Measurements from ENCODE around the gene SLC24A3.

Gene SLC24A3

DNA sequence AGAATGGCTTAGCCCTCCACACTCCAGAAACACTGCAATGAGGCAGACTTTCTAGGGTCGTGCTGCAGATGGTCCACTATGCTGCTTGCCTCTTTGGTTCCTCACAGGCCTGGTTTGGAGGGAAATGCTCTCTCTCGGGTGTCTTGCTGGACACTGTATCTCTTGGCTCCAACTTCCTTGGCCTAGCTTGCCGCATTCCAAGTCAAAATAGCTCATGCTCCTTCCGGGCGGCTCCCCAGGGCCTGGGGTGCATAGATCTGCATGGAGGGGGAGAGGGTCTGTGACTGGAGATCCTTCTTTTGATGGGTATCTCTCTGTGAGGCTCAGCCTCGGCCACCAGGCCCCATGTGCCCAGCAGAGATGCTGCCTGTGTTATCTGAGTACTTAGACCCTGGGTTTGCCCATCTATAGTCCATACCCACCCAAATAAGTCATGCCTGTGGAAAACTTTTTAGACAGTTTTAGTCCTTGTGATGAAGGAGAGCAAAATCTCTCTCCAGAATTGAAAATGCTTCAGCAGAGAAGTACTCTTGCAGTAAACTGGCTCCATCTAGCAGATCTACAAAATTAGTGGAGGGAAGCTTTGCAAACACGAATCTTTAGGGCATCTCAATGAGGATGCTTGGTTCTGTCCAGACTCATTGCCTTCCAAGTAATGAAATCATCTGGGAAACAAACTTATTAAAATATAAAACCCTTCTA lies 281.5 kb downstream of the SLC24A3 start:
- no peak for DNase-seq (ENCODE audit: low read depth in 4 of 4, low spot score in 1 of 4)

DNA sequence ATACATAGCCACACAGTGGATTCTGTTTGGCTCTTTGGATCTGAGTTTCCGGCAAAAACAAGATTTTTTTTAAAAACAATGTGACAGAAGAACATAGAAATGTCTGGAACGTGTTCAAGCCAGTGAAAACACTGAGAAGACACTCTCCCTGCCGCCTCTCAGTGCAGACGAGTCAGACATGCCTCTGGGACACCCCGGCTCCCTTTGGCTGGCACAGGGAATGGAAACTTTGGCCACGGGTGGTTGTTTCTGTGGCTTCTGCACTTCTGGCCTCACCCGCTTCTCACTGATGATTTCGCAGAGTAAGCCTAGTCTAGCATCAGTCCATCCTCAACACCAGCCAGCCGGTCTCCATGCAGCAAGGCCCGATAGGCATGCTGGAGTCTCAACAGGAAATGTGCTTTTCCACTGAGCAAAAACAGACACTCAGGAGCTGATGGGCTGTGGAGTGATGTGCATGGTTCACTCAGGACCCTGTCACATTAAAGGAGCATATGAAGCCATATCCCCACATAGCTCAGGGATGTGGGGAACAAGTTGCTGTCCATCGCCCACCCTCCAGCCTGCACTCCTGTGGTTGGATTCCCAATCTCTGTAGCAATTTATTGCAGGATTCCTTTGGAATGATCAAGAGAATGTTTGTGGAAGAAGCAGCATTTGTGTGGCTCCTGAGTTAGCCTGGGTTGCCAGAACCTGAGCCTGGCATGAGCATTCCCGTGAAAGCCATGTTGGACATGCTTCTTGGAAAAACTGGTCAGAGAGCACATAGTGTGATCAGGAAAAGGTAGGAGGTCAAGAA lies 283.7 kb downstream of the SLC24A3 start:
- no peak for DNase-seq (ENCODE audit: low read depth in 4 of 4, low spot score in 1 of 4)

DNA sequence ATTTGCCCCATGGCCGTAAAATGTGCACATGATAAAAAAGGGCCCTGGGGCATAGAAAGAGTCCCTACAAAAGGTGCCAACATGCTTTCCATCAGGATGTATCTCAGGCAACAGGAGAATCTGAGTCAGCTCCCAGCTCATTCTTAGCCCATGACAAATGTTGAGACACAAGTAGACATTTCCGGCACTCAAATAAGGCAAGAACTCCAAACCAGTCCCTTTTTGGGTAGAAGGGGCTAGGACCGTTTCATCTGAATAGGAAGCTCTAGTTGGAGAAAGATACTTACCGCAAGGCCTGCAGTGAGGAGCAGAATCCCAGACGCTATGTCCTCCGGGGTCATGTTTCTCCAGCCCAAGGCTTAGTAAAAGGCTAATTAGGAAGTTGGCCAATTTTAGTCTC lies 284.6 kb downstream of the SLC24A3 start:
- no peak for DNase-seq (ENCODE audit: low read depth in 4 of 4, low spot score in 1 of 4)

DNA sequence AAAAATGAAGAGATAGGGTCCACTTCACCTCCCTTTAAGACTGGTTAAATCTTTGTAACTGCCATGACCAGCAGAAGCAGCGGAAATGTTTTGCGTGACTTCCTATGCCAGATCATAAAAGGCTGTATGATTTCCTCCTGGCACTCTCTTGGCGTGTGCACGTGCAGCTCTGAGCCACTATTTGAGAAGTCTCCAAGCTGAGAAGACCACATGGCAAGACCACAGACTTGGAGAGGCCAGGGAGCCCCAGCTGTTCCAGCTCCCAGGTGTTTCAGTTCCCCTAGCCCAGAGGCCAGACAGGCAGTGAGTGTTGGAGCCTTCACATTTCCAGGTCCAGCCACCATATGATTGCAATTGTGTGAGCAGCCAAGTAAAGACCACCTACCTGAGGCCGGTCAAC lies 286.3 kb downstream of the SLC24A3 start:
- DNase-seq (ENCODE audit: low read depth in 4 of 4, low spot score in 1 of 4) = no peak

DNA sequence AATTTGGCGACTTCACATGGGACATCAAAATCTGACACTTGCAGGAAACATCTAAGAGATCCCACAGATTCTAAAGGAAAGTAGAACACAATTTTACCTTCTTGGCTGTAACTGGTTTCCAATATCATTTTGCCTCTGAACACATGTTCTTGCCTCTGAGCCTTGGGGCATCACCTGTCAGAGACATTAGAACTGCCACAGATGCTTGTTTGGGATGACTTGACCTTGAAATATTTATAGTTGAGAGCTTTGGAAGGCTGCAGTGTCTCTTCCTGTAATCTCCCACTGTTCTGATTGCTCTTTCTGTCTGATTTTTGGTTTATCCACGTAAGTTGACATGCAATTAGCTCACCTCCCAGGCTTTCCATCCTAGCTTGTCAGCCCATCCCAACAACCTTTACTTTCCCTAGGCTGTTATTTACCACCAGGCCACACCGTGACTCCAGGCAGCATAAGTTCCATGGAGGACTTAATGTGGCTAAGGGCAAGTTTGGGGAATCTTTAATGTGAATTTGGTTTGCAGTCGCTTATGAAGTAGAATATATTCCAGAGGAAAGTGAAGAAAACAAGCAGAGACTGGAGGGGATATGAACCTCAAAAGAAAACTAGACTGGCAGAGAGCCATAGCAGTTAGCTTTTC lies 289.2 kb downstream of the SLC24A3 start:
- no peak for DNase-seq (ENCODE audit: low read depth in 4 of 4, low spot score in 1 of 4)

DNA sequence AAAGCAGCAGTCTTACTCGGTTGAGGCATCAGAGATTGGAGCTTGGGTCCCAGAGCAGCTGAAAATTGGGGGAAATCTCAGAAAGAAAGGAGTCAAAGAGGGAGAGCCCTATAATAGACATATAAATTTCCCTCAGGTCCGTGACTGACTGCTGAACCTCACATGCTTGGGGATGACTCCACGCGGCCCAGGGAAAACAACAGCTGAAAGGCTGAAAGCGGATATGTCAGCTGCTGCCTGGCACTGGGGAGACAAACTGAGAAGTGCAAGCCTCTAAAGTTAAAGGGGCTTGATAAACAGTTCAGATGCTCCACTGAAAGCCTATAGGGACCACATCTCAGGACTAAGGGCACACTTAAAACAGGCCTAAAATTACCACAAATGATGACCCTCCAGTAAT lies 289.7 kb downstream of the SLC24A3 start:
- no peak for DNase-seq (ENCODE audit: low read depth in 4 of 4, low spot score in 1 of 4)

DNA sequence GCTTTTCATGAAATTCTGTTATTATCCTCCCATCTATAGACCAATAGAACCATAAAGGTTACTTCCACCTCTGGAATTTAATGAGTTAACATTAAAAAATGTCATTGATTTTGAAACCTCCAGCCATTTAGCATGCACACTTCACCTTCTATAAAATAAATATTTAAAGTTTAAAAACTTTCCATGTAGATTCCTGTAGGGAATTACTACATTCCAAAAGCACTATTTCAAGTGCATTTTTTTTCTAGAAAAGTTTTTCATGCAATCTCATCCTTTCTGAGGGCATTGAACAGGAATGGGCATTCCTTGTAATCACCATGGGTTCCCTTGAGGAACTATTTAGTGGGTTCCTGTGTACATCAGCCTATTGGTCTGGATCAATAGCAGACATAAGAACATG lies 291.8 kb downstream of the SLC24A3 start:
- DNase-seq (ENCODE audit: low read depth in 4 of 4, low spot score in 1 of 4) = no peak

DNA sequence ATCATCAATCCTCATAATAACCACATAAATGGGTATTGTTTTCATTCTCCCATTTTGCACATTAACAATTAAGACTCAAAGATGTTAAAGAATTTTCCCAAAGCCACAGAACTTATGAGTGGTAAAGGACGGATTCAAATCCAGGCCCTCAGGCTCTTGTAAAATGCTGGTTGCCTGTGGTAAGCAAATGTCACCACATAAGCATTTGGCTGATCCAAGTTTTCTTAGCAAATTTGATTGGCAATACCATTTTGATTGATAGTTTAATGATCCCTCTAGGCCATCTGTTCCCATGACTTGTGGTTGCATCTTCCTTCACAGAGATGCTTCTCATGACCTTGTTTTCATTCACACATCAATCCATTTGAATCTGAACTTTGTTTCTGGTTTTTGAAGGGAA lies 293.6 kb downstream of the SLC24A3 start:
- DNase-seq (ENCODE audit: low read depth in 4 of 4, low spot score in 1 of 4) = no peak

DNA sequence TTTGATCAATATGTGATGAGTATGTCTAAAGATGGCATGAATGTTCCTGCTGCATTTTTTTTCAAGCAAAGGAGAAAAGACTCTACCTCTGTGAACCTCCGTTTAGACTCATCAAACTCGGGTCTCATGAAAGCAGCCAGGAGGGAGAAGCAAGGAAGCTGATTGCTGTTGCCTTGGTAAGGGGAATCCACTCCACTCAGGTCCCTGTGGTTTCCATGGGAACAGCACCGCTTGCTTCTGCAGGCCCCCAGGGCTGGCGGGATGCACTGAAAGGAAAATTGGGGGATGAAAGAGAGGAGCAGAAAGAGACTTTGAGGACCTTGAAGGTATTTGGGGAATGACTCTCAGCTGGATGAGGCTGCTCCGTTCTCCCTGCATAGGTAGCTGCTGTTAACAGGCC lies 296.0 kb downstream of the SLC24A3 start:
- DNase-seq (ENCODE audit: low read depth in 4 of 4, low spot score in 1 of 4) = no peak

DNA sequence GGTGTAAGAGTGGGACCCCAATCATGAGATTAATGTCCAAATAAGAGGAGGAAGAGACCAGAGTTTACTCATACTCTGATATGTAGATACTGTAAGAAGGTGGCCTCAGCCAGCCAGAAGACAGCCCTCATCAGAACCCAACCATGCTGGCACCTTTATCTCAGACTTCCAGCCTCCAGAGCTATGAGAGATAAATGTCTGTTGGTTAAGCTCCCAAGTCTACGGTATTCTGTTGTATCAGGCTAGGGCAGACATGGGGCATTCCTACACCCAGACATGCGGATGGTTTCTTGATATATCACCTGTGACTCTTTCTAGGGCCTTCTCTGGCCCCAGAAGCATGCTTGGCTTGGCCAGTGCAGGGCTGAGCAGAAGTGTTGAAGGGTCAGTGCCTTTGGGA lies 298.2 kb downstream of the SLC24A3 start:
- no peak for DNase-seq (ENCODE audit: low read depth in 4 of 4, low spot score in 1 of 4)

DNA sequence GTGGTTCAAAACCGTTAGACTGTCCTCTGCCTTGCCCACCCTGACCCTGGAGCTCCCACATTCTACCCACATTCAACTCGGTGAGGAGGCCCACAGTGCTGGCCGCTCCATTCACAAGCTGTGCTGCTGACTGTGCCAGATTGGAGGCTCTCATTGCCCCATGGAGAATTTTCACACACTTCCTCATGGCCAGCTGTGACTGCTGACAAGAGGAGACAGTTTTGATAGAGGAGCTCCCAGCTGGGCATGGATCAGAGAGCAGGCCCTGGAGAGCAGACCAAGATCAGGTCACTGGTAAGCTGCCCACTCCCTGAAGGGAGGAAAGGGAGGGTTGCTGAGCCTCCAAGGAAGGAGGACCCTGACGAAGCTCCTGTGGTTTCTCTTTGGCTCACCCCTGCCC lies 299.5 kb downstream of the SLC24A3 start:
- DNase-seq (ENCODE audit: low read depth in 4 of 4, low spot score in 1 of 4) = no peak

DNA sequence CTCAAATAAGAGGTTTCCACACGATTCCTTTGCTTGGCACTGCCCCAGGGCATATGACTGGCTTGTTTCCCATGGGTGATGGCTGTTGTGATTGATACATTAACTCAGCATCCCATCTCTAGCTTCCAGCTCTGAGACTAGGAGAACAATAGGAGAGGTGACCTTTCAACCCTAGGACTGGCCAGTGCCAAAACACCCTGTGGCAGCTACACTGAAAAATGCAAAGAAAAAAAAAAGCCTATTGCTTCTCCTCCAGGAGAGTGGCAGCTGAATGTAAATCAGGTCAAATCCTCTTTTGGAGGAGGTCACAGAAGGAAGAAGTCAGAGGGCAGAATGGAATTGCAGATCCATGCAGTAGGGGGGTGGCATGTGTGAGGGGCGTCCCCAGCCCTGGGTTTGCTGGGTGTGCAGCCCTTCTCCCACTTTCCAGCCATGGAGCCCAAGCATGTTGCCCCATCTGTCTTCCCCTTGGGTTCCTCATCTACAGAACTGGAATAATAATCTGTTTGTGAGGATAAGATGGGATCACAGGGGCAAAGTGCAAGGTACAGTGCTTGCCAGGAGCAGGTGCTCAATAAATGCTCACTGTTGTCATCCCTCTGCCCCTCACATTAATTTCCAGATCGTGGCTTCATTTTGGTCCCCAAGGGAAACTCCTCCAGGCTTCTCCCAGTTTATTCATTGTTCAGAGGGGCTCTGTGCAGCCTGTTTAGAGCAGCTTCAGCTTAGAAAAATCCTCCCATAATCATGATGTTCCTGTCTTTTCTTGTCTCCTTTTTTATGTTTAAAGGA lies 300.6 kb downstream of the SLC24A3 start:
- DNase-seq (ENCODE audit: low read depth in 4 of 4, low spot score in 1 of 4) = no peak

DNA sequence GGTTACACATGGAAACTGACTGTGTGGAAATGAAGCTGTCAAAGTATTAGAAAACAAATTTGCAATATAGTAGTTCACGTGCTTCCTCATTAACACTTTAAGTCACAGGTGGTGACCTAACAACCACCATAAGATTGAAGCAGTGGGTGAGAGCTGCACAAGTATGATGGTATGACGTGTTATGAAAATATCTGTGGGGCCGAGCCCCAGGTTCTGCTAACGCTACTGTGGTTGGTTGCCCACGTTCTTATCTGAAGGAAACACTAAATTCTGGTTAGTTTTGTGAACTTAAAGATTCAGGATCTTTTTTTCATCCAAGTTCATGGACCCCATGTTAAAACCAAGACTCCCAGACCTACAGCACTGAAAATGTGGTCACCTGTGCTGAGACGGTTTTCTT lies 302.6 kb downstream of the SLC24A3 start:
- no peak for DNase-seq (ENCODE audit: low read depth in 4 of 4, low spot score in 1 of 4)

DNA sequence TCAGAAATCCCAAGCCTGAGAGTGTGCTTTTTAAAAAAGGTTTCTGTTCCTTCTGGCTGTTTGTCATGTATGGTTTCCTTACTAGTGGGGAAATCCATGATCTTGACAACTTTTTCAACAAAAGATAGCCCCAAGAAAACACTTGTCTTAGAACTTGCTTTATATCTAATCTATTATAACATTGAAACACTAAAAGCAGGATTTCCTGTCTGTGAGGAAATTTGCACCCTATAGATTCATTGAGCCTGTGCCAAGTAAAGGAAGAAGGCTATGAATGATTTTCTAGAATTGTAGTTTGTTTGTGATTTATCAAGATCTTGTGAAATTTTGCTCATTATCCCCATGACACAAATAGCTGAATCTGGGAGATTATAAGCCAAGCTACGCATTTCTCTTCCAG lies 307.0 kb downstream of the SLC24A3 start:
- no peak for DNase-seq (ENCODE audit: low read depth in 4 of 4, low spot score in 1 of 4)

DNA sequence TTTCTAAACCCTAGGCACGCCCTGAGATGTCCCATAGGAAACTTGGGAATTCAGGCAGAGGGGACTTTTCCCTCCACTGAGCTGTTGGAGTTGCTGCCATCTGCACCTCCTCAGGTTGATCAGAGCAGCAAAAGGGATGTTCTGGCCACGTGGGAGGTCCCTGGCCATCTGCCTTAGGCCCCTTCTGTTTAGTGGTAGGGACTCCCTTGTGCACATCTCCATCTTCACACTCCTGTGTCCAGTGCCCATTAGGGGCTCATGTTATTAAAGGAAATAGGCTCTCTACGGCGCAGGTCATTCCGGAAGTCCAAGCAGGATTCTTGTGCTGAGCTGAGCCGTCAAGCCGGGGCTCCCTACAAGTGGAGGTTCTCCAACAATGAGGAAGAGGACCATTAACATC lies 307.8 kb downstream of the SLC24A3 start:
- no peak for DNase-seq (ENCODE audit: low read depth in 4 of 4, low spot score in 1 of 4)

DNA sequence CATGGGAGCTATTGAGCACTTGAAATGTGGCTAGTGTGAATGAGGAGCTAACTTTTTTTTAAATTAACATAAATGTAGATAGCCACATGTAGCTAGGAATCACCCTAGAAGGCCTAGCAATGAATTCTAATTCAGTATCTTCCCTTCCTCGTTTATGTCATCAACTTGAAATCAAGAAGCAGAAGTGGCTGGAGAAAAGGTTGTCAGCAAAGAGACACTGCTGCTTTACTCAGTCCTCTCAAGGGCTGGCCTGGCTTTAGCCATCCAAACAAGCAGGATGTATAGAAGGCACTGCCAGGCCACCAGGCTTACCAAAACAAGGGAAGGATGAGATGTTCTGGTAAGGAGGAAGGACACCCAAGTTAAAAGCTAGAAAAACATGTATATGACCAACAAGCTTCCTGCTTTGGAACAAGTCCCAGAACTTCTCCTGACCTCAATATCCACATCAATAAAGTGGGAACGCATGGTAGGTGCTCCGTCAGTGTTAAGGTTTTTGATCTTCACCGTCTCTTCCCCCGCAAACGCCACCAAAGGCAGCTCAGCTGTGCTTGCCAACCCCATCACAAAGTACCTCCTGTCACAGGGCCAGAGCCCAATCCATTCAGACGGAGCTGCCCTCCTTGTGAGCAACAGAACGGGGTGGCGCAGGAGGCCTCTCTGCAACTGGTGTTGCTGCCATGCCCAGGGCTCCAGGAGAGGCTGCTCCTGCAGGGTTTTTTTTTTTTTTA lies 309.8 kb downstream of the SLC24A3 start:
- no peak for DNase-seq (ENCODE audit: low read depth in 4 of 4, low spot score in 1 of 4)

DNA sequence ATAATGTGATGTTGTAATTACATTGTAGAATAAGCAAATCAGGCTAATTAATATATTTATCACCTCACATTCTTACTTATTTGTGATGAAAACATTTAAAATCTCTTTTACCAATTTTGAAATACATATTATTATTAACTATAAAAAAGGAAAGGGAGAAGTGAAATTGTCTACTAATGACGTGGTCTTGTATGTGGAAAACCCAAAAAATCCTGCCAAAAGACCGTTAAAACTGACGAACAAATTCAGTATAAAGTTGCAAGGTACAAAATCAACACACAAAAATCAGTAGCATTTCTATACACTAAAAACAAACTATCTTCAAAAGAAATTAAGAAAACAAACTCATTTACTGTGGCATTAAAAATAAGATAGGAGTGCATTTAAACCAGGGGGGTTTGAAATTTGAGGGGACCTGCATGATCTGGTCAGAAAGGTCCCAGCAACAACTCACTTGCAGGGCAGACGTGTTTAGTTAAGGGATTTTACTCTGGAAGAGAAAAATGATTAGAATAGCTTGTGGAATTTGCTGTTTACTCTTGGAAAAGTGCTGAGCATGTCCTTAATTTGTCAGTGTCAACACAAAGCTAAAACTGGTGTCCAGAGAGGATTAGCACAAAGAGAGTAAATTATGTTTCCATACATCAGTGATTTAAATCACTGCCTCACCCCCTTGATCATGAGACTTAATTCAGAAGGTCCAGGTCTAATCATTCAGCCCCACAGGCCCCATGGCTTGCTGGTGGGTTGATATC lies 310.6 kb downstream of the SLC24A3 start:
- no peak for DNase-seq (ENCODE audit: low read depth in 4 of 4, low spot score in 1 of 4)

DNA sequence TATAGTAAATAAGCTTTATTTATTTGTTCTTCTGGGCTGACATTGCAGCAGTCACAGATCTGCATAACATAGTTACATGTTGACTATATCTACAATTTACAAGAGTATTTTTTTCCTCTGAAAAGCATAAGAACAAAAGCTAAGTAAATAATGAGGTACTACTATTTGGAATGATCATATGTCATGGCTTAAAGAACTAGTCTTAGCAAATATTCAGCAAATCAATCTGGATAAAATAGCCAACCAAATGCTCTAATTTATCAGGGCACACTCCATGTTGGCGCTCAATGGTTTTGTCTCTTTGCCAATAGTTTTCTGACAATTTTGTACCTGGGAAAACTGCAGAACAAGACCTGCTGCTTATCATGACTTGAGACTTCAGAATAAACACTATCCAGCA lies 312.2 kb downstream of the SLC24A3 start:
- DNase-seq (ENCODE audit: low read depth in 4 of 4, low spot score in 1 of 4) = no peak

DNA sequence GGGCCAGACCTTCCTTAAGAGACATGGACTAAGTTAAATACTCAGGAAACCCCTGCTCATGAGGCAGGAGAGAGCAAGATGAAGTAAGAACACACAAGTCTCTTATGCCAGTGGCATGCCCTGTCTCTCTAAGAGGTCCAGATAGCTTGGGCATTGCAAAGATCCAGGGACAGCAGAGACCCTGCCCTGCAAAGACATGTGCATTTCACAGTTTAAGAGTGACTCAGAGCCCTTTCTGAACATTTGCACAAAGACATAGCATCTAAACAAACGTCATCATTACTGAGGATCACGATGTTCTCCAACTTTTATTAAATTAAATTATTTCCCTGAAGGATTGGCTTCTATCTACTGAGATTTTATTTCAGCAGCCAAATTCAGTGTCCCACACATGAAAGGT lies 315.1 kb downstream of the SLC24A3 start:
- DNase-seq (ENCODE audit: low read depth in 4 of 4, low spot score in 1 of 4) = no peak

Measured in stimulated activated CD4-positive, alpha-beta T cell treated with anti-CD3 and anti-CD28 coated beads, Interleukin-1b, Interleukin-23, amount 100 ng/mL, for 24 hours (primary cell).